Stimulated activated CD8-positive, alpha-beta memory T cell treated with anti-CD3 and anti-CD28 coated beads, Interleukin-15, amount 100 ng/mL, for 48 hours (primary cell): ENCODE data around the gene SRBD1.
"Not testable (repeated sequence)": the region's sequence is repeated elsewhere in the genome, so short reads cannot be mapped to it uniquely, and the experiment has no call there.

Experiments
- DNase-seq, 2 donors: peaks; one replicate each; pipeline ENCODE4 v3.0.0-alpha.2; 2020; ENCODE audit warnings: low read depth in 2 of 2

Gene SRBD1

GRCh38 chr2:45468279-45468678 is 142.8 kb downstream of the SRBD1 start:
- DNase-seq, result no peak

GRCh38 chr2:45466053-45466452 is 145.0 kb downstream of the SRBD1 start:
- DNase-seq, result no peak

GRCh38 chr2:45460825-45461224 is 150.2 kb downstream of the SRBD1 start:
- no peak for DNase-seq

- no peak for DNase-seq
Observed at GRCh38 chr2:45459860-45460259, 151.2 kb downstream of the SRBD1 start.

GRCh38 chr2:45458909-45459563 is 152.0 kb downstream of the SRBD1 start:
- no peak for DNase-seq

- DNase-seq, result no peak
Observed at GRCh38 chr2:45457211-45457945, 153.7 kb downstream of the SRBD1 start.

- DNase-seq, result no peak
Observed at GRCh38 chr2:45452866-45453265, 158.2 kb downstream of the SRBD1 start.

GRCh38 chr2:45450634-45451033 is 160.4 kb downstream of the SRBD1 start:
- DNase-seq, result no peak

- no peak for DNase-seq
Observed at GRCh38 chr2:45448217-45448616, 162.8 kb downstream of the SRBD1 start.

GRCh38 chr2:45446016-45446415 is 165.1 kb downstream of the SRBD1 start:
- no peak for DNase-seq

- no peak for DNase-seq
Observed at GRCh38 chr2:45445037-45445436, 166.0 kb downstream of the SRBD1 start.

- DNase-seq, result no peak
Observed at GRCh38 chr2:45443012-45443411, 168.1 kb downstream of the SRBD1 start.

GRCh38 chr2:45442026-45442425 is 169.0 kb downstream of the SRBD1 start:
- DNase-seq, result no peak

- DNase-seq, result no peak
Observed at GRCh38 chr2:45441571-45441970, 169.5 kb downstream of the SRBD1 start.

GRCh38 chr2:45439788-45440773 is 171.0 kb downstream of the SRBD1 start:
- no peak for DNase-seq

GRCh38 chr2:45438872-45439665 is 172.0 kb downstream of the SRBD1 start:
- DNase-seq, result no peak

GRCh38 chr2:45436456-45436855 is 174.6 kb downstream of the SRBD1 start:
- no peak for DNase-seq

- DNase-seq, result no peak
Observed at GRCh38 chr2:45435316-45435715, 175.8 kb downstream of the SRBD1 start.

GRCh38 chr2:45433363-45433762 is 177.7 kb downstream of the SRBD1 start:
- no peak for DNase-seq

GRCh38 chr2:45432406-45432805 is 178.7 kb downstream of the SRBD1 start:
- no peak for DNase-seq

- DNase-seq, result not testable (repeated sequence)
Observed at GRCh38 chr2:45426025-45426424, 185.0 kb downstream of the SRBD1 start.
